Breast epithelium (tissue), 4 donors: ENCODE results near the gene IMP3. TPM values are rescaled to one million over a fixed set of nuclear protein-coding genes. Genes with fewer than 3 reads are reported as not detected.

ENCODE experiments used
- DNase-seq, 2 donors: peaks; one replicate each; pipeline ENCODE4 v3.0.0-alpha.2; 2019; ENCODE audit warnings: low spot score in 2 of 2
- H3K27ac ChIP-seq, 2 donors: fragments of 200-600 bp; sonication (generic) in 1 of 2; one replicate each; pipeline ENCODE4 v1.5.1; 2016 to 2019; ENCODE audit warnings: mild to moderate bottlenecking in 1 of 2
- H3K27me3 ChIP-seq, 2 donors: fragments of 200-600 bp; sonication (generic) in 1 of 2; one replicate each; pipeline versions ENCODE4 v1.5.1 to v1.6.0; 2017 to 2019; ENCODE audit warnings: control low read depth in 1 of 2, mild to moderate bottlenecking in 1 of 2
- H3K36me3 ChIP-seq: fragments of 200-600 bp; one replicate; pipeline ENCODE4 v1.5.1; 2019
- H3K4me1 ChIP-seq, 2 donors: fragments of 200-600 bp; sonication (generic); one replicate each; pipeline ENCODE4 v1.5.1; 2016 to 2019; ENCODE audit warnings: control low read depth in 1 of 2
- H3K4me3 ChIP-seq, 3 donors: fragments of 200-600 bp; sonication (generic); 1 replicate in 2 of 3; 2 replicates in 1 of 3; pipeline ENCODE4 v1.5.1; 2016 to 2019; ENCODE audit warnings: mild to moderate bottlenecking in 3 of 3, moderate library complexity in 2 of 3
- H3K9me3 ChIP-seq, 2 donors: fragments of 200-600 bp; sonication (generic) in 1 of 2; one replicate each; pipeline ENCODE4 v1.5.1; 2016 to 2019; ENCODE audit warnings: control low read depth in 1 of 2
- CTCF ChIP-seq, 3 donors: fragments of 450-650 bp; IDR thresholded peaks; one replicate each; pipeline ENCODE4 v1.5.1; 2016 to 2017; ENCODE audit warnings: antibody characterized with exemption in 3 of 3, mild to moderate bottlenecking in 3 of 3, moderate library complexity in 3 of 3
- POLR2A ChIP-seq: fragments of 450-650 bp; IDR thresholded peaks from one replicate; pipeline ENCODE4 v1.6.1; 2016; ENCODE audit warnings: antibody characterized with exemption, mild to moderate bottlenecking, moderate library complexity
- POLR2AphosphoS5 ChIP-seq, 3 donors: sonication (generic); formaldehyde crosslinking; IDR thresholded peaks; one replicate each; pipeline ENCODE4 v1.6.1; 2017; ENCODE audit warnings: antibody characterized with exemption in 3 of 3
- intact Hi-C: fragments of 100-400 bp; cut with DNase I; formaldehyde crosslinking; loops from one replicate; pipeline ENCODE4 v1.15.1; 2023; ENCODE audit warnings: low total_unique reads
- total RNA-seq, 3 donors: library from RNA; depleted of rRNA; stranded (reverse); fragments of >200 nt; gene quantifications; one replicate each; pipeline ENCODE4 v1.1.0, GENCODE V29; 2016

IMP3 gene
- total RNA-seq, 3 donors from 2014 or later = 144 to 194 (median 175) TPM

GRCh38 chr15:75661756-75662140 lies 21.7 kb upstream of the IMP3 start:
- Histone ChIP-seq H3K4me3 (peak overlapping the region in 1 of 3 donors; percentile 46), H3K27me3 (no peaks in the 10 kb centered on the region), H3K27ac (peak overlapping the region; percentile 87 to 95), H3K4me1 (peaks cover 14 to 17% of the 10 kb centered on the region in 2 donors), H3K9me3 (no peaks in the 10 kb centered on the region), H3K36me3 (no peaks in the 10 kb centered on the region)
- no peak for TF ChIP-seq POLR2A
- TF ChIP-seq POLR2AphosphoS5 (IDR thresholded peaks at IDR 0.05) = peak in 1 of 3 donors; percentile 6
- intact Hi-C loops = no loop called here
- DNase-seq = no peak

GRCh38 chr15:75661100-75661755 lies 21.2 kb upstream of the IMP3 start:
- no peaks in the 10 kb centered on the region for H3K27me3 ChIP-seq
- no peaks in the 10 kb centered on the region for H3K36me3 ChIP-seq
- H3K4me3 ChIP-seq = peak overlapping the region in 2 of 3 donors; percentile 21 to 46
- H3K27ac ChIP-seq = peak overlapping the region; percentile 87 to 95
- no peaks in the 10 kb centered on the region for H3K9me3 ChIP-seq
- intact Hi-C loops = no loop called here
- H3K4me1 ChIP-seq = peaks cover 14 to 17% of the 10 kb centered on the region in 2 donors
- peak; percentile 84 to 89 for DNase-seq
- TF ChIP-seq POLR2AphosphoS5 (IDR thresholded peaks at IDR 0.05) (no peak), POLR2A (no peak)

- Histone ChIP-seq H3K27ac (peak overlapping the region; percentile 87 to 95), H3K4me1 (peaks cover 14 to 23% of the 10 kb centered on the region in 2 donors), H3K36me3 (no peaks in the 10 kb centered on the region), H3K4me3 (no peak overlapping the region), H3K27me3 (no peaks in the 10 kb centered on the region), H3K9me3 (no peaks in the 10 kb centered on the region)
- DNase-seq = no peak
- intact Hi-C loops = no loop called here
- TF ChIP-seq POLR2A (no peak), POLR2AphosphoS5 (IDR thresholded peaks at IDR 0.05) (no peak), CTCF (IDR thresholded peaks at IDR 0.05) (no peak)
Measured at GRCh38 chr15:75659928-75660645, 20.1 kb upstream of the IMP3 start.

- Histone ChIP-seq H3K27ac (peak overlapping the region; percentile 87 to 95), H3K27me3 (no peaks in the 10 kb centered on the region), H3K9me3 (no peaks in the 10 kb centered on the region), H3K36me3 (no peaks in the 10 kb centered on the region), H3K4me3 (no peak overlapping the region), H3K4me1 (peaks cover 14 to 25% of the 10 kb centered on the region in 2 donors)
- no peak for TF ChIP-seq POLR2A
- no peak for TF ChIP-seq CTCF (IDR thresholded peaks at IDR 0.05)
- no peak for TF ChIP-seq POLR2AphosphoS5 (IDR thresholded peaks at IDR 0.05)
- intact Hi-C loops = no loop called here
- no peak for DNase-seq
Measured at GRCh38 chr15:75659141-75659771, 19.2 kb upstream of the IMP3 start.

GRCh38 chr15:75656813-75657212 lies 16.8 kb upstream of the IMP3 start:
- Histone ChIP-seq H3K9me3 (no peaks in the 10 kb centered on the region), H3K4me3 (no peak overlapping the region), H3K36me3 (no peaks in the 10 kb centered on the region), H3K27ac (no peak overlapping the region), H3K27me3 (no peaks in the 10 kb centered on the region), H3K4me1 (peaks cover 13 to 45% of the 10 kb centered on the region in 2 donors)
- intact Hi-C loops = no loop called here
- no peak for DNase-seq
- TF ChIP-seq CTCF (IDR thresholded peaks at IDR 0.05) (no peak), POLR2A (no peak), POLR2AphosphoS5 (IDR thresholded peaks at IDR 0.05) (no peak)

GRCh38 chr15:75656331-75656730 lies 16.3 kb upstream of the IMP3 start:
- Histone ChIP-seq H3K27ac (peak overlapping the region in 1 of 2 donors; percentile 48), H3K4me3 (no peak overlapping the region), H3K4me1 (peaks cover 8 to 46% of the 10 kb centered on the region in 2 donors), H3K27me3 (no peaks in the 10 kb centered on the region), H3K36me3 (no peaks in the 10 kb centered on the region), H3K9me3 (no peaks in the 10 kb centered on the region)
- intact Hi-C loops = no loop called here
- no peak for TF ChIP-seq CTCF (IDR thresholded peaks at IDR 0.05)
- no peak for TF ChIP-seq POLR2AphosphoS5 (IDR thresholded peaks at IDR 0.05)
- no peak for TF ChIP-seq POLR2A
- DNase-seq = no peak
